ENCODE data around the gene CHCHD4.
A peak's percentile ranks its signal among the peaks of the same experiment; 100 is the strongest.
"Not testable (repeated sequence)": the region's sequence is repeated elsewhere in the genome, so short reads cannot be mapped to it uniquely, and the experiment has no call there.

Gene CHCHD4

DNA sequence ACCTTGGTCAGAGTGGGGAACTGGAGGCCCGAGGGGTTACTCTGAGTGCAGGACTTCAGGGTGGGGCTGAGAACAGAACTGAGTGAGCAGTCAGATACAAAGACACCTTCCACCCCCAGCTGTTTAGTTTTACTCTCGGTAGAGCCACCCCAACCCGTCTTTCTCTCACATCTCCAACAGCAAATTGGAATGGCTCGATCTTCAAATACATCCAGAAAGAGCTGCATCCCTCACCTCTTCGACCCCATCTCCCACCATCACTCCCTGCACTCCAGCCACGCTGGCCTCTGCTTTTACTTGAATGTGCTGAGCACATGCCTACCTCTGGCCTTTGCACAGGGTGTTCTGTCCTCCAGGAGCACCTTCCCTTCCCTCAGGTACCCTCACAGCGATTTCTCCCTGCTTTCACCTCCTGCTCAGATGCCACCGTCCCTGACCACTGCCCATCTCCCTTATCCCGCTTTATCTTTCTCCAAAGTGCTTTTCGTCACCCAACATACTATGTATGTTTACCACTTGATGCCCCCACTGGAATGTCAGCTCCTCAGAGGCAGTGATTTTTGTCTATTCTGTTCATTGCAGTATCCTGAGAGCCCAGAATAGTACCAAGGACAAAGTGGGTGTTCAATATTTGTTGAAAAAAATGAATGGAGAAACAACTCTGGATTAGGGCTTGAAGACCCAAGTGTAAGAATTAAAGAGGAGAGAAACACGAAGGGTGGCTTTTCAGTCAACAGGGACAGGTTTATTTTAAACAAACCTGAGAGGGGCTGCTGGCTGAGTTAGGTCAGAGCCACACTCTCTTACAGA, 4.4 kb downstream of the CHCHD4 start:
- TF ChIP-seq, protein P1, sequence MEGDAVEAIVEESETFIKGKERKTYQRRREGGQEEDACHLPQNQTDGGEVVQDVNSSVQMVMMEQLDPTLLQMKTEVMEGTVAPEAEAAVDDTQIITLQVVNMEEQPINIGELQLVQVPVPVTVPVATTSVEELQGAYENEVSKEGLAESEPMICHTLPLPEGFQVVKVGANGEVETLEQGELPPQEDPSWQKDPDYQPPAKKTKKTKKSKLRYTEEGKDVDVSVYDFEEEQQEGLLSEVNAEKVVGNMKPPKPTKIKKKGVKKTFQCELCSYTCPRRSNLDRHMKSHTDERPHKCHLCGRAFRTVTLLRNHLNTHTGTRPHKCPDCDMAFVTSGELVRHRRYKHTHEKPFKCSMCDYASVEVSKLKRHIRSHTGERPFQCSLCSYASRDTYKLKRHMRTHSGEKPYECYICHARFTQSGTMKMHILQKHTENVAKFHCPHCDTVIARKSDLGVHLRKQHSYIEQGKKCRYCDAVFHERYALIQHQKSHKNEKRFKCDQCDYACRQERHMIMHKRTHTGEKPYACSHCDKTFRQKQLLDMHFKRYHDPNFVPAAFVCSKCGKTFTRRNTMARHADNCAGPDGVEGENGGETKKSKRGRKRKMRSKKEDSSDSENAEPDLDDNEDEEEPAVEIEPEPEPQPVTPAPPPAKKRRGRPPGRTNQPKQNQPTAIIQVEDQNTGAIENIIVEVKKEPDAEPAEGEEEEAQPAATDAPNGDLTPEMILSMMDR (conservative IDR thresholded peaks at IDR 0.05; ENCODE audit: low read depth, low read length) = no peak

DNA sequence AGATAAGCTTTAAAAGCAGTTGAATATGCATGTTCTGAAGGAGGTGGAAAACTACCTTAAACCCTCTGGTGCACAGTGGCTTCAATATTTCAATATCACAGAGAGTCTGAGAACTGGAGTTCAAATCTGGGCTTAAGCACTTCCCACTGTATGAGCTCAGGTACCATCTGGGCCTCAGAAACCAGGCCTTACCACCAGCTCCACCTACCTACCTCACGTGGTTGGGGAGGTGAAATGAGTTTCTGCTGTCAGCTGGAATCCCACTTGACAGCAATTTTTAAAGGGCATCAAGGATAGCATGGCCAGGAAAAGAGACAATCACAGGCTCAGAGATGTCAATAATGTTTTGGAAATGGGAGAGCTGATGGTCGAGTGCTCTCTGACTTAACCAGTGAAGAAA, 5.0 kb downstream of the CHCHD4 start:
- no peak overlapping the region for H3K4me3 ChIP-seq (ENCODE audit: low read length)
- TF ChIP-seq, protein P1 (conservative IDR thresholded peaks at IDR 0.05; ENCODE audit: low read depth, low read length) = no peak
- no peak for DNase-seq (ENCODE audit: low read depth)

More for the DNA sequence above, 4.4 kb downstream of the CHCHD4 start:
- no peak overlapping the region for H3K4me3 ChIP-seq (ENCODE audit: low read length)
- DNase-seq (ENCODE audit: low read depth) = no peak

DNA sequence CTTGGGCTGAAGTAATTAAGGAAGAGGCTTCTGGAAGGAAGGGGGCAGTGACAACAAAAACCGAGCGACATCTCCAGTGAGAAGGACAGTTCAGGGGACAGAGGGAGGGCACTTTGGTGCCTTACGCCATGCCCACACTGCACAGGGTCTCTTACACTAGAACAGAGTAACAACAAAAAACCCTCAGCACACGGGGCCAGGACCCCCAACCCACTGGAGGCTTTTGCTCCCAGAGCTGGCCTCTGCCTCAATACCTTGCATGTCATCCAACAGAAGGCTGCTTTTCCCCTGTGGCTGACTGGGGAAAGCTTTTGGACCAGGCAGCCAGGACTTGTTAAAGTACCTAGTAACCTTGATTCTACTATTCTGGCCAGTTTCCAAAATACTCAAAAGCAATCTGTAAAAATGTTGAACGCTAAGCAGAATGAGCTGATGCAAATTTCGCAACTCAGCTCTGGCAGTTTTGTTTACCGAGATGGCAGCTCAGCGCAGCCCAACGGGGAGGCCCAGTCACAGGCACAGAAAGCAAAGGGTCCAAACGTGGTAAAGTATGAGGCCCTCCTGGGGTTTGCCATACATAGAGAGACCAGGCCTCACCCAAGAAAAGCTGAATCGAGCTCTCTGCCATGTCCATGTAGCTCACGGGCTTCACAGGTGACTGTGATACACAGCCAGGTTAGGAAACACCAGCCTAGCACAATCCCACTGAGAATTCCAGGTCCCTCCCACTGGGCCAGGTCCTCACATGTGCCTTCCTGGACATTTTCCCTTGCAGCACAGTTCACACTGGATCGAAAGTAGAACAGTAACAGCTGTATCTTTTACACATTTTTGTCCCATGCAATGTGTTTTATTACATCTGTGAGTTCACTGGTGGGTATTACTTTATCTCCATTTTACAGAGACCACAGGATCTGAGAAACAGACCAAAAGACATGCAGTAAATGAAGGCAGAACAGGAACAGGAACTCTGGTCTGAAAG, 6.0 kb downstream of the CHCHD4 start:
- TF ChIP-seq, protein P1 (conservative IDR thresholded peaks at IDR 0.05; ENCODE audit: low read depth, low read length) = no peak
- DNase-seq (ENCODE audit: low read depth) = no peak
- no peak overlapping the region for H3K4me3 ChIP-seq (ENCODE audit: low read length)

DNA sequence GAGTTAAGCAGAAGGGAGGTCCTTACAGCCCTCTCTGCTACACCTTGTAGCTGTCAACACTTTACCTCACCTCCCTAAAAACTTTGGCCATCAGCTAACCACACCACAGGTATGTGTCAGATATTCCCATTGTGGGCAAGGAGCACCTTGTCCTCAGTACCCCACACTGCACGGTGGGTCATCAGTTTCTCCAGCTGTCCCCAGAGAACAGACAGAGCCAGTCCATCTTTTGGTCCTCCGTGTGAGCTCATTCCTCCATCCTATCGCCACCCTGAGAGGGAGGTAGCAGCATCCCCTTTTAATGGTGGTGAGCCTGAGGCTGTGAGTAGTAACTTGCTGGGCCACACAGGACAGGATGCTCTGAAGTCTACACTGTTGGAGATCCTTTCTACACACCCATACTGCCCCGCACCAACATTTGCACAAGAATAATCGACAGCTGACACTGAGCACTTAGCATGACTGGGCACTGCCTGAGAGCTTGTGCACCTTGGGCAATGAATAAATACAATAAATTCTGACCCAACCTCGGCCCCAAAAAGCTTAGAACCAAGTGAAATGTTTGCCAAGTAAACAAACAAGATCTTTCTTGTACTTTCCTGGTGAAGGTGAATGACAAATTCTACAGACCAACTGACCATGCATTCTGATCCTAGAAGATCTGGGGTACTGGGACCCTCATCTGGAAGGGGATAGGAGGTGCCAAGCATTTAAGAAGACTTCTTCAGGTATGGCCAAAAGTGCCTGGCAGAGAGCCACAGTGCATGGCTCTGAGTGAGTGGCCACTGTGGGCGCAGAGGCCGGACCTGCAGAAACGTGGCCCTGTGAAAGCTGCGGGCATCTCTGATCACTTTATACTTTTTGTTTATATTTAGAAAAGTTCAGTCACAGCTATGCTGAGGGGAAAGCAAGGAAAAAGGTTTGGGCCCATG, 6.9 kb downstream of the CHCHD4 start:
- TF ChIP-seq, protein P1 (conservative IDR thresholded peaks at IDR 0.05; ENCODE audit: low read depth, low read length) = no peak
- no peak for DNase-seq (ENCODE audit: low read depth)
- no peak overlapping the region for H3K4me3 ChIP-seq (ENCODE audit: low read length)

DNA sequence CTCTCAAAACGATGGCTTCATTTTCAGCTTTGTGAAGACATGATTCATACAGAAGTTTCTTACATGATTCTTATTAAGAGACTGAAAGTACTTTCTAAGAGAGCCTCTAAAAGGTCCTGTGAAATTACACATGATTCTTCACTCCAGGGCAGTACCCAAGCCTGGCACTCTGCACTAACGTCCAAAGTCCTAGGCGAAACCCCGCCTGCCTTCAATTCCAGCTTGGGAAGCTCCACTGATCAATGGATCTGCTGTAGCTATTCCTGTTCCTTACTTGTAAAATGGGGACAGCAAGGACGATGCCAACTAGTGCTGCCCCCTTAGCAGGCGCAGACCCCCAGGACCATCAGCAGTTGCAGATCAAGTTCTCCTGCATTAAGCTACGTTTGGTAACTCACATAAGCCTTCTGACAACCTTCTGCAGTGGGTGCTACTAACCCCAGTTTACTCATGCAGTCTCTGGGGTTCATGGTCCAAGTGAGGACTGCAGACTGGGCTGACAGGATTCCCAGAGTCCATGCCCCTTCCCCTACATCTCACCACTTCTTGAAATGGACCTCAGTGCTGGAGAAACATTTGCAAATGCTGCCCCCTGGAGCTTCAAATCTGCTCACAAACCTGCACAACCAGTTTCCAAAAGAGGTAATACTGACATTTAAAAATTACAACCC, 10.6 kb downstream of the CHCHD4 start:
- TF ChIP-seq, protein P1 (conservative IDR thresholded peaks at IDR 0.05; ENCODE audit: low read depth, low read length) = peak; percentile 25

DNA sequence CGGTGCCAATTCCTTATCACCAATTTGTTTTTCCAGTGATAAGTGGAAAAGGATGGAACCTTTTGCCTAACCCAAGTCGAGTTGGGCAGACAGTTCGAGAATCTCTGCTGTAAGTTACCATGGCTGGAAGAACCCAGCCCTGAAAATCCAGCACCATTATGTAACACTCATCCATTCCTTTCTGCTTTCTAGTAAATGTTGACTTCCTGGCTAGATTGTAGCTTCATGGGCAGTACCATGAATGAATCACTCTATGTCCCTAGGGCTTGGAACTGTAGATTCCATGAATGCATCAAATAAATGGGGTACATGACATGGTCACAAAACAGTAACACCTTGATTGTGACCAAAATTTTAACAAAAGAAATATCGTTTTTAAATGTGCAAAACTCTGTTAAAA, 14.0 kb downstream of the CHCHD4 start:
- TF ChIP-seq, protein P1 (conservative IDR thresholded peaks at IDR 0.05; ENCODE audit: low read depth, low read length) = no peak
- H3K4me3 ChIP-seq (ENCODE audit: low read length) = no peak overlapping the region
- no peak for DNase-seq (ENCODE audit: low read depth)

More for the DNA sequence above, 10.6 kb downstream of the CHCHD4 start:
- DNase-seq (ENCODE audit: low read depth) = no peak
- no peak overlapping the region for H3K4me3 ChIP-seq (ENCODE audit: low read length)

DNA sequence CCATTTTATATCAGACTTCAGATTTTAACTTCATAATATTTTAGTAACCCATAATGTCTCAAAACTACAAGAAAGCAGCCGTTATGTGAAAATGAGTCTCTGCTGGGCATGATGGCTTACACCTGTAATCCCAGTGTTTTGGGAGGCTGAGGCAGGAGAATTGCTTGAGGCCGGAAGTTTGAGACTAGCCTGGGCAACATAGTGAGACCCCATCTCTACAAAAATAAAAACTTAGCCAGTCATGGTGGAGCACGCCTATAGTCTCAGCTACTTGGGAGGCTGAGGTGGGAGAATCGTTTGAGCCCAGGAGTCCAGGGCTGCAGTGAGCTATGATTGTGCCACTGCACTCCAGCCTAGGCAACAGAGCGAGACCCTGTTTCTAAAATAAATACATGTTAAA, 14.8 kb downstream of the CHCHD4 start:
- not testable (repeated sequence) for H3K4me3 ChIP-seq (ENCODE audit: low read length); DNase-seq (ENCODE audit: low read depth)
